IMR-90 (cell line): ENCODE results near the gene PRPF4. TPM values are rescaled to one million over a fixed set of nuclear protein-coding genes. Genes with fewer than 3 reads are reported as not detected.

Experiments
- ATAC-seq: fragments of 200-7000 bp; cut with Tn5 transposase; 2 replicates; pipeline ENCODE4 v1.9.1; 2020; ENCODE audit warnings: low read depth, mild to moderate bottlenecking, moderate library complexity
- BruUV-seq: library from RNA; stranded (reverse); fragments of 400-500 nt; replicated peaks from 2 replicates; lab custom pipeline; 2021; lab: Mats Ljungman, UMichigan
- CTCF ChIA-PET: fragments of 300-600 bp; formaldehyde crosslinking; extraction: SDS; loops from one replicate; lab custom pipeline; 2021; ENCODE audit warnings: antibody characterized with exemption; lab: Yijun Ruan, JAX
- POLR2A ChIA-PET: fragments of 300-600 bp; sonication (Branson Sonifier 250); formaldehyde crosslinking; loops from one replicate; lab custom pipeline; 2022; ENCODE audit warnings: antibody characterized with exemption; ENCODE audit not compliant: unreplicated experiment; lab: Charles Lee
- DNase-seq: peaks from one replicate; pipeline ENCODE4 v3.0.0; 2013
- H2AFZ ChIP-seq: replicated peaks from 2 replicates; pipeline ENCODE3; 2013; ENCODE audit warnings: low read length, mild to moderate bottlenecking; ENCODE audit not compliant: poor library complexity
- H2AK5ac ChIP-seq: 2 replicates; pipeline ENCODE4 v1.6.1; 2013; ENCODE audit warnings: low read depth, low read length, inconsistent platforms
- H2AK9ac ChIP-seq: replicated peaks from 2 replicates; pipeline ENCODE3; 2013; ENCODE audit warnings: mild to moderate bottlenecking, low read depth, low read length, moderate library complexity; ENCODE audit not compliant: poor library complexity
- H2BK120ac ChIP-seq: 2 replicates; pipeline ENCODE4 v1.6.1; 2013; ENCODE audit warnings: low read depth, low read length, inconsistent platforms
- H2BK15ac ChIP-seq: 3 replicates; pipeline ENCODE4 v1.6.1; 2013; ENCODE audit warnings: low read depth, low read length, inconsistent platforms
- H2BK20ac ChIP-seq: 2 replicates; pipeline ENCODE4 v1.6.1; 2013; ENCODE audit warnings: low read depth, mild to moderate bottlenecking, inconsistent platforms, low read length, moderate library complexity
- H2BK5ac ChIP-seq: 2 replicates; pipeline ENCODE4 v1.6.1; 2013; ENCODE audit warnings: mild to moderate bottlenecking, low read depth, low read length, inconsistent platforms; ENCODE audit not compliant: poor library complexity, severe bottlenecking
- H3K14ac ChIP-seq: replicated peaks from 2 replicates; pipeline ENCODE4 v1.6.1; 2013; ENCODE audit warnings: low read depth, low read length, inconsistent platforms
- H3K18ac ChIP-seq: 2 replicates; pipeline ENCODE4 v1.6.1; 2013; ENCODE audit warnings: low read depth, low read length, control low read depth
- H3K23ac ChIP-seq: 2 replicates; pipeline ENCODE4 v1.6.1; 2013; ENCODE audit warnings: low read depth, low read length, inconsistent platforms
- H3K27ac ChIP-seq: 2 replicates; pipeline ENCODE4 v1.5.1; 2013; ENCODE audit warnings: mild to moderate bottlenecking, control low read depth, low read length; ENCODE audit not compliant: insufficient read depth
- H3K27me3 ChIP-seq: 2 replicates; pipeline ENCODE4 v1.6.1; 2013; ENCODE audit warnings: low read length; ENCODE audit not compliant: control insufficient read depth, insufficient read depth
- H3K36me3 ChIP-seq: 2 replicates; pipeline ENCODE4 v1.6.1; 2013; ENCODE audit warnings: low read length, mixed read lengths; ENCODE audit not compliant: control insufficient read depth, insufficient read depth
- H3K4ac ChIP-seq: 2 replicates; pipeline ENCODE4 v1.6.1; 2013; ENCODE audit warnings: low read depth, low read length, inconsistent platforms
- H3K4me1 ChIP-seq: 2 replicates; pipeline ENCODE4 v1.6.1; 2013; ENCODE audit warnings: low read length, mixed read lengths; ENCODE audit not compliant: control insufficient read depth, insufficient read depth
- H3K4me2 ChIP-seq: 2 replicates; pipeline ENCODE4 v1.6.1; 2013; ENCODE audit warnings: low read depth, mild to moderate bottlenecking, control low read depth, low read length, moderate library complexity
- H3K4me3 ChIP-seq: 2 replicates; pipeline ENCODE4 v1.5.1; 2013; ENCODE audit warnings: low read depth, mild to moderate bottlenecking, control low read depth, low read length, moderate library complexity; ENCODE audit not compliant: insufficient read depth
- H3K56ac ChIP-seq: 2 replicates; pipeline ENCODE4 v1.6.1; 2013; ENCODE audit warnings: low read length, inconsistent platforms; ENCODE audit not compliant: insufficient read depth; ENCODE audit errors: extremely low read depth
- H3K79me1 ChIP-seq, 2 experiments: 2 replicates each; pipeline ENCODE4 v1.6.1; 2013; ENCODE audit warnings: low read length in 2 of 2, inconsistent platforms in 1 of 2, low read depth in 1 of 2
- H3K9ac ChIP-seq: 2 replicates; pipeline ENCODE4 v1.6.1; 2013; ENCODE audit warnings: low read depth, low read length, control low read depth
- H3K9me1 ChIP-seq: 2 replicates; pipeline ENCODE4 v1.6.1; 2013; ENCODE audit warnings: low read length, inconsistent platforms; ENCODE audit not compliant: insufficient read depth
- H3K9me3 ChIP-seq: 2 replicates; pipeline ENCODE4 v1.6.1; 2013; ENCODE audit warnings: low read length; ENCODE audit not compliant: control insufficient read depth, insufficient read depth
- H4K20me1 ChIP-seq: 2 replicates; pipeline ENCODE4 v1.6.1; 2013; ENCODE audit warnings: low read length, inconsistent platforms; ENCODE audit not compliant: insufficient read depth
- H4K5ac ChIP-seq: 2 replicates; pipeline ENCODE4 v1.6.1; 2013; ENCODE audit warnings: mild to moderate bottlenecking, low read depth, low read length, control low read depth
- H4K8ac ChIP-seq, 2 experiments: 2 replicates each; pipeline ENCODE4 v1.6.1; 2013; ENCODE audit warnings: low read depth in 2 of 2, low read length in 2 of 2, control low read depth in 1 of 2, inconsistent platforms in 1 of 2
- H4K91ac ChIP-seq: 2 replicates; pipeline ENCODE4 v1.6.1; 2013; ENCODE audit warnings: low read depth, low read length, inconsistent platforms; ENCODE audit not compliant: insufficient read depth
- BHLHE40 ChIP-seq: fragments of 150-350 bp; IDR thresholded peaks from 2 replicates; pipeline ENCODE4 v1.6.1; 2016; ENCODE audit warnings: mild to moderate bottlenecking, low read depth, low read length
- CEBPB ChIP-seq: IDR thresholded peaks from 2 replicates; pipeline ENCODE4 v1.6.1; 2012; ENCODE audit warnings: low read depth, low read length, improper control_type of control experiment
- CHD1 ChIP-seq: IDR thresholded peaks from 2 replicates; pipeline ENCODE4 v1.6.1; 2012; ENCODE audit warnings: low read depth, low read length, improper control_type of control experiment
- FOS ChIP-seq: fragments of 150-350 bp; IDR thresholded peaks from 2 replicates; pipeline ENCODE4 v1.6.1; 2016; ENCODE audit warnings: low read depth, low read length
- MAFK ChIP-seq: IDR thresholded peaks from 2 replicates; pipeline ENCODE4 v1.6.1; 2012; ENCODE audit warnings: low read depth, low read length, improper control_type of control experiment
- MAZ ChIP-seq: IDR thresholded peaks from 2 replicates; pipeline ENCODE4 v1.6.1; 2012; ENCODE audit warnings: low read depth, mild to moderate bottlenecking, low read length, improper control_type of control experiment, moderate library complexity, borderline replicate concordance
- NFE2L2 ChIP-seq: fragments of 150-350 bp; IDR thresholded peaks from 2 replicates; pipeline ENCODE4 v1.6.1; 2016; ENCODE audit warnings: low read depth, mild to moderate bottlenecking, low read length
- POLR2A ChIP-seq: IDR thresholded peaks from 2 replicates; pipeline ENCODE4 v1.6.1; 2012; ENCODE audit warnings: mild to moderate bottlenecking, low read depth, low read length
- RAD21 ChIP-seq: IDR thresholded peaks from 2 replicates; pipeline ENCODE4 v1.6.1; 2012; ENCODE audit warnings: low read length, improper control_type of control experiment
- whole genome bisulfite sequencing, 2 experiments: methylation state at CpG; one replicate each; pipeline versions ENCODE4 v1.1.5 to v1.1.7; 2013; ENCODE audit warnings: missing lambda C conversion rate in 2 of 2; ENCODE audit not compliant: insufficient read length in 1 of 2; ENCODE audit errors: extremely low coverage in 2 of 2; 5-methylcytosine and 5-hydroxymethylcytosine counted together
- dilution Hi-C: fragments of 300-500 bp; cut with HindIII; formaldehyde crosslinking; loops from one replicate; pipeline ENCODE4 v1.14.3; 2018; ENCODE audit warnings: low sequenced_read_pairs; ENCODE audit not compliant: unreplicated experiment
- in situ Hi-C: fragments of 300-500 bp; cut with MboI; formaldehyde crosslinking; loops from 3 replicates; pipeline ENCODE4 v1.14.3; 2019; ENCODE audit warnings: low sequenced_read_pairs, inconsistent platforms, mixed read lengths
- intact Hi-C: fragments of 100-400 bp; cut with micrococcal nuclease; formaldehyde crosslinking; loops from 2 replicates; pipeline ENCODE4 v1.10.0; 2022
- polyA plus RNA-seq, 3 experiments: library from polyadenylated mRNA; depleted of rRNA; stranded (reverse); fragments of >200 nt; gene quantifications; 2 replicates each; pipeline ENCODE4 v1.2.3, GENCODE V29; 2012; ENCODE audit warnings: low replicate concordance in 1 of 3
- total RNA-seq: library from RNA; depleted of rRNA; stranded (reverse); fragments of >200 nt; gene quantifications from 2 replicates; pipeline ENCODE4 v1.2.3, GENCODE V29; 2012
- TF ChIP-seq, protein P1 (sequence below): conservative IDR thresholded peaks from 2 replicates; pipeline ENCODE4 v1.5.1; 2012; ENCODE audit warnings: mild to moderate bottlenecking, low read depth, low read length, improper control_type of control experiment
- TF ChIP-seq, protein P2 (sequence below): fragments of 150-350 bp; IDR thresholded peaks from 2 replicates; pipeline ENCODE4 v1.6.1; 2017; ENCODE audit warnings: mild to moderate bottlenecking, antibody characterized with exemption, low read length, low read depth
- TF ChIP-seq, protein P3 (sequence below): fragments of 150-350 bp; IDR thresholded peaks from 2 replicates; pipeline ENCODE4 v1.6.1; 2016; ENCODE audit warnings: low read depth, mild to moderate bottlenecking, low read length, moderate library complexity, borderline replicate concordance

Gene PRPF4
- total and polyA plus RNA-seq, 2 of the 4 experiments (the other 2 are of a cell fraction), result 21.4 to 38.0 TPM

DNA sequence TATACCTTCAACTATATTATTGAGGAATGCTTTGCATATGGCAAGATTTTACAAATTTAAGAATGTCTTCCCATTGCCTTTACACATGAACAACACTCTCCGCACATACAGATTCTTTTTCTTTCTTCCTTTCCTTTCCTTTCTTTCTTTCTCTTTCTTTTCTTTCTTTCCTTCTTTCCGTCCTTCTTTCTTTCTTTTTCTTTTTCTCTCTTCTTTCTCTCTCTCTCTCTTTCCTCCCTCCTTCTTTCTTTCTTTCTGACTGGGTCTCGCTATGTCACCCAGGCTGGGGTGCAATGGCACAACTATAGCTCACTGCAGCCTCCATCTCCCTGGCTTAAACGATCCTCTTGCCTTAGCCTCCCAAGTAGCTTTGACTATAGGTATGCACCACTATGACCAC lies 50.8 kb downstream of the PRPF4 start:
- no peak overlapping the region for H3K14ac ChIP-seq
- ATAC-seq (no peak), DNase-seq (no peak)
- no peak overlapping the region for H3K27ac ChIP-seq
- no peak overlapping the region for H2BK5ac ChIP-seq
- 100% methylated on average over 1 of the region's 4 CpGs; no CpG with 5 or more reads in 1 of the 2 experiments for WGBS, 2 experiments
- no peak overlapping the region for H2AK5ac ChIP-seq
- H3K18ac ChIP-seq, result no peak overlapping the region
- 0 out of 2 replicates have a peak, but pooled peaks cover 2% of the 10 kb centered on the region for H3K9me1 ChIP-seq
- H3K56ac ChIP-seq, result no peak overlapping the region
- no peak overlapping the region for H3K4me2 ChIP-seq
- in situ Hi-C loops (no loop called here), intact Hi-C loops (no loop called here), dilution Hi-C loops (no loop called here)
- H3K36me3 ChIP-seq, result no peaks in the 10 kb centered on the region
- no peak overlapping the region for H2AK9ac ChIP-seq
- no peak overlapping the region for H4K5ac ChIP-seq
- no peak for TF ChIP-seq CHD1
- TF ChIP-seq NFE2L2, result no peak
- TF ChIP-seq RAD21, result no peak
- no peak for TF ChIP-seq FOS
- TF ChIP-seq, protein P1, sequence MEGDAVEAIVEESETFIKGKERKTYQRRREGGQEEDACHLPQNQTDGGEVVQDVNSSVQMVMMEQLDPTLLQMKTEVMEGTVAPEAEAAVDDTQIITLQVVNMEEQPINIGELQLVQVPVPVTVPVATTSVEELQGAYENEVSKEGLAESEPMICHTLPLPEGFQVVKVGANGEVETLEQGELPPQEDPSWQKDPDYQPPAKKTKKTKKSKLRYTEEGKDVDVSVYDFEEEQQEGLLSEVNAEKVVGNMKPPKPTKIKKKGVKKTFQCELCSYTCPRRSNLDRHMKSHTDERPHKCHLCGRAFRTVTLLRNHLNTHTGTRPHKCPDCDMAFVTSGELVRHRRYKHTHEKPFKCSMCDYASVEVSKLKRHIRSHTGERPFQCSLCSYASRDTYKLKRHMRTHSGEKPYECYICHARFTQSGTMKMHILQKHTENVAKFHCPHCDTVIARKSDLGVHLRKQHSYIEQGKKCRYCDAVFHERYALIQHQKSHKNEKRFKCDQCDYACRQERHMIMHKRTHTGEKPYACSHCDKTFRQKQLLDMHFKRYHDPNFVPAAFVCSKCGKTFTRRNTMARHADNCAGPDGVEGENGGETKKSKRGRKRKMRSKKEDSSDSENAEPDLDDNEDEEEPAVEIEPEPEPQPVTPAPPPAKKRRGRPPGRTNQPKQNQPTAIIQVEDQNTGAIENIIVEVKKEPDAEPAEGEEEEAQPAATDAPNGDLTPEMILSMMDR, result no peak
- TF ChIP-seq BHLHE40, result no peak
- no peak for TF ChIP-seq MAZ
- TF ChIP-seq MAFK, result no peak
- no peak for TF ChIP-seq CEBPB
- TF ChIP-seq POLR2A, result no peak
- TF ChIP-seq, protein P2, sequence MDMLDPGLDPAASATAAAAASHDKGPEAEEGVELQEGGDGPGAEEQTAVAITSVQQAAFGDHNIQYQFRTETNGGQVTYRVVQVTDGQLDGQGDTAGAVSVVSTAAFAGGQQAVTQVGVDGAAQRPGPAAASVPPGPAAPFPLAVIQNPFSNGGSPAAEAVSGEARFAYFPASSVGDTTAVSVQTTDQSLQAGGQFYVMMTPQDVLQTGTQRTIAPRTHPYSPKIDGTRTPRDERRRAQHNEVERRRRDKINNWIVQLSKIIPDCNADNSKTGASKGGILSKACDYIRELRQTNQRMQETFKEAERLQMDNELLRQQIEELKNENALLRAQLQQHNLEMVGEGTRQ, result no peak
- TF ChIP-seq, protein P3, sequence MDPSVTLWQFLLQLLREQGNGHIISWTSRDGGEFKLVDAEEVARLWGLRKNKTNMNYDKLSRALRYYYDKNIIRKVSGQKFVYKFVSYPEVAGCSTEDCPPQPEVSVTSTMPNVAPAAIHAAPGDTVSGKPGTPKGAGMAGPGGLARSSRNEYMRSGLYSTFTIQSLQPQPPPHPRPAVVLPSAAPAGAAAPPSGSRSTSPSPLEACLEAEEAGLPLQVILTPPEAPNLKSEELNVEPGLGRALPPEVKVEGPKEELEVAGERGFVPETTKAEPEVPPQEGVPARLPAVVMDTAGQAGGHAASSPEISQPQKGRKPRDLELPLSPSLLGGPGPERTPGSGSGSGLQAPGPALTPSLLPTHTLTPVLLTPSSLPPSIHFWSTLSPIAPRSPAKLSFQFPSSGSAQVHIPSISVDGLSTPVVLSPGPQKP, result no peak
- H2BK20ac ChIP-seq, result no peak overlapping the region
- no peak overlapping the region for H3K4me3 ChIP-seq
- H2BK15ac ChIP-seq, result no peak overlapping the region
- no peaks in the 10 kb centered on the region for H4K20me1 ChIP-seq
- no peaks in the 10 kb centered on the region for H3K9me3 ChIP-seq
- CTCF ChIA-PET, result no interaction called here
- H3K79me1 ChIP-seq, result no peaks in the 10 kb centered on the region
- H4K8ac ChIP-seq, result no peak overlapping the region
- no peak overlapping the region for H4K91ac ChIP-seq
- H3K27me3 ChIP-seq, result peaks cover 6% of the 10 kb centered on the region
- no peaks in the 10 kb centered on the region for H3K4me1 ChIP-seq
- no peak overlapping the region for H3K9ac ChIP-seq
- no peak overlapping the region for H3K23ac ChIP-seq
- no peak overlapping the region for H2BK120ac ChIP-seq
- BruUV-seq, result no TSS peak
- POLR2A ChIA-PET, result no interaction called here
- no peak overlapping the region for H2AFZ ChIP-seq
- H3K4ac ChIP-seq, result no peak overlapping the region
